ENCODE results near the gene ANGEL2. TPM values are rescaled to one million over a fixed set of nuclear protein-coding genes. Genes with fewer than 3 reads are reported as not detected.

Gene ANGEL2
- total and polyA plus RNA-seq, 2 of the 13 experiments (the other 11 are each of a cell fraction or from before 2014, with no cell fraction given) = 12.3 to 25.4 TPM

- TF ChIP-seq ZHX2 (IDR thresholded peaks at IDR 0.05; ENCODE audit: low read depth) = no peak
- TF ChIP-seq ZHX2 (CRISPR knock-in tag; IDR thresholded peaks at IDR 0.05; ENCODE audit: borderline replicate concordance) = no peak
- TF ChIP-seq HDAC1 (CRISPR knock-in tag; IDR thresholded peaks at IDR 0.05) = 0 out of 2 replicates have a peak, but pooled peaks have one; percentile 7
- TF ChIP-seq DR1 (CRISPR knock-in tag; IDR thresholded peaks at IDR 0.05) = no peak
- TF ChIP-seq SRSF4 (IDR thresholded peaks at IDR 0.05; ENCODE audit: low read depth, low read length, poor library complexity, severe bottlenecking) = no peak
- TF ChIP-seq ZNF282 (IDR thresholded peaks at IDR 0.05; ENCODE audit: partially characterized antibody) = no peak
- no peak for TF ChIP-seq SNAI1 (CRISPR knock-in tag; IDR thresholded peaks at IDR 0.05; ENCODE audit: borderline replicate concordance)
- peak; percentile 49 for TF ChIP-seq HNF4A (CRISPR knock-in tag; IDR thresholded peaks at IDR 0.05)
- TF ChIP-seq PAXIP1 (CRISPR knock-in tag; conservative IDR thresholded peaks at IDR 0.05) = 0 out of 2 replicates have a peak, but pooled peaks have one; percentile 31
- TF ChIP-seq TERF1 (CRISPR knock-in tag; IDR thresholded peaks at IDR 0.05) = no peak
- TF ChIP-seq ZNF326 (CRISPR knock-in tag; IDR thresholded peaks at IDR 0.05; ENCODE audit: borderline replicate concordance) = no peak
- no peak for TF ChIP-seq DNMT3B (CRISPR knock-in tag; conservative IDR thresholded peaks at IDR 0.05)
- no peak for TF ChIP-seq PPARG (CRISPR knock-in tag; conservative IDR thresholded peaks at IDR 0.05)
- TF ChIP-seq ATF4 (CRISPR knock-in tag; IDR thresholded peaks at IDR 0.05) = 0 out of 4 replicates have a peak, but pooled peaks of 1 of the 2 experiments have one; percentile 18
- peak; percentile 24; the same call in 1 of the 2 replicates for TF ChIP-seq RARA (CRISPR knock-in tag; IDR thresholded peaks at IDR 0.05)
- TF ChIP-seq NPAS2 (CRISPR knock-in tag; IDR thresholded peaks at IDR 0.05; ENCODE audit: borderline replicate concordance) = no peak
Measured at GRCh38 chr1:213055767-213056166, 40.1 kb upstream of the ANGEL2 start (continued).

Measured in HepG2 (cell line).